GM19240 (cell line): ENCODE results near the gene MIPEP.
"Not testable (repeated sequence)": the region's sequence is repeated elsewhere in the genome, so short reads cannot be mapped to it uniquely, and the experiment has no call there.

Experiments
- DNase-seq: peaks from one replicate; pipeline ENCODE4 v3.0.0; 2011; ENCODE audit warnings: low spot score; ENCODE audit not compliant: insufficient read length

MIPEP gene

DNA sequence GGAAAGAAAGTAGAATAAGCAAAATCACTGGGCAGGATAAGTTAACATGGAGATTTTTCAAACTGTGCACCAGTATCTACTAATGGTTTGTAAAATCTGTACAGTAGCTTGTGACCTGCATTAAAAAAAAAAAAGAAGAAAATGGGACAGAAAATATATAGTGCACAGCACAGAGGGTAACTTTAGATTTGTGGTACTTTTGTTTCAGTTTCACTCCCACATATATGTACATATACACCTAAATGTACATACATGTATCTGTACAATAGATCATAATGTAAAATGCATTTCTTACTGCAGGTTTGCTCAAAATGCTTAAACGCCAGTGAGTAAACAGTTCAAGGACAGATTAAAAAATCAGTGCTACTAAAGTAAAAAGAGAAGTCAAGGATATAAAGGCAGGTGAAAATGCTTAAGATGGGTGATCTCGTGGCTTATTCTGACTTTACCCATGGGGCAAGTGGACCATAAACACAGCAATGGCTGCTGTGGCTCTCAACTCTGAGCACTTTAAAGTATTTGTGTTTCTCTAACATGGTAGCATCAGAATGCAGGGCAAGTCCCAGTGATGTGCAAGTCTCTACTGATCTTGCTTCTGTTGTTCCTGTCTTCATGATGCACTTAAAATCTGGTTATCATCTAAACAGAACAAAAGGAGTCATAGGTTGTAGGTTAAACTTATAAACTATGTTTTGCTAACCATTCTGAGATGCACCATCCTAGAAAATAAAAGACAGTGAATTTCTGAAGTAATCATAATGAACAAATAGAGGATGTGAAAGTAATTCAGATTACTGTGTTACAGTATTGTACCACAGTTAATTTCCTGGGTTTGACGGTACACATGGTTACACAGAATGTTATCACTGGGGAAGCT is 112.3 kb downstream of the MIPEP start:
- no peak for DNase-seq

DNA sequence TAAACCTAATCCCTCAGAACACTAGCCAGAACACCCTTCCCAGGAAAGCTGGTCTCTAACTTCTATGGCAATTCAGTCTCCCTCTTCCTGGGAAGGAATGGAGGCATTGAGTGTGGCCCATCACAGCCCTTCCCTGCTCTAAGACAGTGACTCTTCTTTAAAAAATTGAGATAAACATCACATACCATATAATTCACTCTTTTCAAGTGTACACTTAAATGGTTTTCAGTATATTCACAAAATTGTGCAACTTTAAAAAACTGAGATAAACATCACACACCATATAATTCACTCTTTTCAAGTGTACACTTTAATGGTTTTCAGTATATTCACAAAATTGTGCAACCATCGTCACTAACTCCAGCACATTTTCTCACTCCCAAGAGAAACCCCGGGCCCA is 116.5 kb downstream of the MIPEP start:
- DNase-seq: no peak

DNA sequence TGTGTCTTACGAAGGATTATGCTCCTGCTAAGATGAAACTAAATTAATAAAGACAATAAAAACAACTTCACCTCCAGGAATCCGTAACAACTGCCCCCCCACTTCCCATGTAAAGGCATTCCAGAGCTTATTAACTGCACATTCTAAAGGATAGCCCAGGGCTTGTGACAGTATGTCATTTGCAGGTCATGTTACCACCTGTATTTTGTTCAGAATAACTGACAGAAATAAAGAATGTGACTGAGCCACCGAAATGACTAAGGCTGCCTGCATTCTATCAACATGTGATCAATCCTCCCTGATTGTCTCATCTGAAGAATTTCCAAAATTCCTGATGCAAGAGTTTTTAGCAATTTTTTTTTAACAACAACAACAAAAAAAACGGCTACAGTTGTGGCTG is 117.2 kb downstream of the MIPEP start:
- DNase-seq: no peak

DNA sequence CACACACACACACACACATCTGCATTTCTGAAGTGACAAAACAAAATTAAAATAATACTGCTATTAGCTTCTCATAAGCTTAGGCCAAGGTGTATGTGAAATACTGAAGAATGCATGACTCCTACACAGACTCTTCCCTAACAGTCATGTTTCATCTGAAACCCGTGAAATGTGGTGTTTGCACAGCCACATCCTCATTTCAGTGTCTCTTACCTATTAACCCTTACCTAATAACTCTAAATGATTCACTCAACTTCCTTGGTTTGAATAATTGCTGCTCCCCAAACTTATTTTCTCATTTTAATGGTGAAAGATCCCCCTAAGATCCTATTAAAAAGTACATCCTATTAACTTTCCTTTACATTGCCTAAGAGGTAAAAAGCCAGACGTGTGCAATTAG is 117.6 kb downstream of the MIPEP start:
- DNase-seq: no peak

DNA sequence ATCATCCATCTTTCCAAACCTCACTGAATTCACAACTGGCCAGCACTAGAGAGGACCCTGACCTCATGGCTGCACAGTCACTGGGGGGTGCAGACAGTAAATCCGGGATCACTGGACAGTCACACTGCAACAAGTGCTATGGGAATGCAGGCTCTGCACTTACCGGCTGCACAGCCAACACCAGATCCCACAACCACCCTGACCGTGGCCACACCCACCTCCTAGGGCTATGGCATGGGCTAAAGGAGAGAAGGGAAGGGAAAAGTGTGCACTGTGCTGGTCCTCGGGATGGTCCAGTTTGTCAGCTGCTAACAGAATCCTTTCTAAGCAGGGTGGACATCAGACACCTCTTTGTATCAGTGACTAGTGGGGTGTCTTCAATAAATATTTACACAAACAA is 118.2 kb downstream of the MIPEP start:
- DNase-seq: no peak

DNA sequence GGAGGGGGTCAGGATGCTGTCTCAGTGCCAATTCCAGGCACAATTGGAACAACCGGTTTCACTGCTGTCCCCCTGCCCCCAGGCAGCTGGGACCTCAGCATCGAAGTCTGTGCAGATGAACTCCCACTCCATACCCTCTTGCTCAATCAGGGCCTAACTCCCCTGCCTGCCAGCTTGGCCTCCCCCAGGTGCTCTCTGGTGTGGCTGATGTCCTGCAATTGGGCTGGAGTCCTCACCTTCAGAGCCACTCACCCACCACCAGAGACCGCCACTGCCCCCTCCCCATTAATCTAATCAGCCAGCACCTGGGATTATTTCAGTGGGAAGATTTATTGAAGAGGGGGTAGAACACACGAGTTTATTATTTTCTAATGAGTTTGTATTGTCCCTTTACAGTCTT is 118.8 kb downstream of the MIPEP start:
- DNase-seq: no peak

DNA sequence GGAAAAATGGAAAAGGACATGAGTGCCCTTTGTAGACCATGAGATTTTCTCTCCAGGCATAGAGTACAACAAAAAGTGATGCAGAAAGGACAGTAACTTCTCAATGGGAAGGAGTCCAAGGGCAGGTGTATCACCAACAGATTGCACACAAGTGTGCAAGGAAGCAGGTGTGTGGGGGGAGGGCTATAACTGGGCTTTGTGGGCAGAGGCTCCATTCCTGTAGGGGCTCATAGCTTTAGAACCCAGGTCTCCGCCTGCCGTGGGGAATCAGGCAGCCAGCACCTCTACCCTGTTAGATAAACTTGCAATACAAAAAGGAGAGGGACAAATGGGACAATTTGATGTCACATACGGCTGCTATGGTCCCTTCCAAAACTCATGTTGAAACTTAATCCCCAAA is 119.8 kb downstream of the MIPEP start:
- no peak for DNase-seq

DNA sequence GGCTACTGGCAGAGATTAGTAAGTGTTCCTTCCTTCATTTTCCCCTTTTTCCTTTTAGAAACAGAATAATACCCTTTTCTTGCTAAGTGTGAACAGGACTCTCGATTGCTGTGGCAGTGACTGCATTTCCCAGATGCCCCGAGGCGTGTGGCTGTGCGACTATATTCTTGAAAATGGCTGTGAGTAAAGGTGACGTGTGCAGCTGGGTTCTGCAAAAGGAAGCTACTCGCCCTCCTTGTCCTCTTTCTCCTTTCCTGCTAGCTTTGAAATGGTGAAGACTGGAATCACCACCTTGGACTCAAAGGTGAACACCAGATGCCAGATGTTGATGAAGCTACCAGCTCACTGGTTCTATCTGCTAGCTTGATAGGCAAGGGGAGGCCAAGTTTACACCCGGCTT is 121.4 kb downstream of the MIPEP start:
- DNase-seq: no peak

DNA sequence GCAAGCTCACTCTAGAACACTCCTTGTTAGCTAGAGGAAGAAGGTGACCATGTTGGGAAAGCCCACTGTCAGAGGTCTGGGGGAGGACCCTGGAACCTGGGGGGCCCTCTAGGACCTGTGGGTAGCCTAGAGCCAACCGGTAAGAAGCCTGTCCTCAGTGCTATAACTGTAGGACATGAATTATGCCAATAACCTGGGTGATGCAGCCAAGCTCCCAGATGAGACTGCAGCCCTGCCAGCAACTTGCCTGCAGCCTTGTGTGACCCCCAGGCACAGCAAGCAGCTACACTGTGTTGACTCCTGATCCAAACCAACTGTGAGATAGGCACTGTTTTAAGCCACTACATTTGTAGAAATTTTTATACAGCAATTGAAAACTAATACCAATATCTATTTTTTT is 122.3 kb downstream of the MIPEP start:
- DNase-seq: no peak

DNA sequence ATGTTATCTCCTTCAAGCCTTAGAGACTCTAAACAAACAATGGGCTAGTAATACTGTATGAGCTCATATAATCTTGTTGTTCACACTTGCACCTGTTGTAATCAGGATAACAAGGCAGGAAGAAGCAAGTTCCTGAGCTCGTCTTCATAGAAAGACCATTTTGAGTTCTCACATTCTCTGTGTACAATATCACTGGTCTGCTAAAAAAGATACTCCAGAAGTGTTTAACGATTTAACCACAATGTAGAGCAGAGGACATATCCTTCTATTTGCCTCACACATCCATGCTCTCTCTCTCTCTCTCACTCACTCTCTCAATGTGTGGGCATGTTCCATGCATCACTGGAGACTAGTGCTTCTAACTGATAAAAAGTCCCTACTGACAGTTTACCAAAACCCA is 122.9 kb downstream of the MIPEP start:
- no peak for DNase-seq

DNA sequence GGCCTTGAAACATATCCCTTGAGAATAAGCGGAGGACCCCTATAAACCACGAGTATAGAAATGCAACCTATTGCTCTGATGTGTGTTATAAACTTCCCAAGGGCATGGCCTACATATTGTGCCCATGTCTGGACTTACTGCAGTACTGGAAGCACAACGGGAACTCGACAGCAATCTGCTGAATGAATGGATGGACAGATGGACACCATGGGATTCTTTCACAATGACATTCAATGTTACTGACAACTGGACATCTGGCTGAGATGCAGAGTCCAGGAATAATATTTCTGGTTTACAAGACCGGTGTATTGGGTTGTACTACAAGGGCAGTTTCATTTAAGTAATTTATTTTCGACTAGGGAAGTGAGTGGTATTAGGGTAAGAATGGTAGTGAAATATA is 123.7 kb downstream of the MIPEP start:
- no peak for DNase-seq

DNA sequence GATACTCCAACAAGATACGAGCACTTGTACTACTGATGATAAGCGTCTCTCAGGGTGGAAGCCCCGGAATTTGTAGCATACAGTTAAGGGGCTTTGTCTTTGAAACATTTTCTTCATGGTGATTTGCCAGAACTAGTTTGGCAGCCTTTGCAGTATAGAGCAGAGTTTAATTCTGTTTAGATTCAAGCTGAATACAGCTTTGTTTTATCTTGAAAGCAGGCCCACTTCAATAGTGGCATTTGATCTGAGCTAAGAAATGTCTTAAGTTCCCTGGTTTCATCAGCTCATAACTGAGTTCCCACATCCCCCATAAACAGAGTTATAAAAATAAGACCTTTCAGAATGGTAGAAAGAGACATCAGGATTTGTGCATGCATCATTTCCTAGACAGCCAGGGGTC is 125.9 kb downstream of the MIPEP start:
- no peak for DNase-seq

DNA sequence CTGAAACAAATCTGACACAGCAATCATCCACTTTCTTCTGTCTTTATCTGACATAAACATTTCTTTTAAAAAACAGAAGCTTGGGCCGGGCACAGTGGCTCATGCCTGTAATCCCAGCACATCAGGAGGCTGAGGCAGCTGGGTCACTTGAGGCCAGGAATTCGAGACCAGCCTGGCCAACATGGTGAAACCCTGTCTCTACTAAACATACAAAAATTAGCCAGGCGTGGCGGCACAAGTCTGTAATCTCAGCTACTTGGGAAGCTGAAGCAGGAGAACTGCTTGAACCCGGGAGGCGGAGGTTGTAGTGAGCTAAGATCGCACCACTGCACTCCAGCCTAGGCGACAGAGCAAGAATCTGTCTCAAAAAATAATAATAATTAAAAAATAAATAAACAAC is 127.4 kb downstream of the MIPEP start:
- not testable (repeated sequence) for DNase-seq

DNA sequence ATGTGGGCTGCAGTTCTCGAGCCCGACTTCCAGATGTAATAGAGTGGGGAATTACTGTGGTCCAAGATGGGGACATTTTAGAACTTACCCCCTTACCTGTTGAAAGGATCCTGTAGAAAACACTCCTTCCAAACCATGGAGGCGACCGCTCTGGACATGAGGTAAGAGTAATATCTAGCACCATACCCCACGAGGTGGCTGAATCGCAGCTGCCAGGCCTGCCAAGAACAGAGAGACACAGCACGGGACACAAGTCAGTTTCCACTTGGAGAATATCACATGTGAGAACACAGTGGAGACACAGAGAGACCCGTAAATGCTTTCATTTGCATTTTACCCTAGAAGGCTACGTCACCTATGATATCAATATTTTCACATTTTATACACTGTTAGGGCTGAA is 129.2 kb downstream of the MIPEP start:
- DNase-seq: no peak

DNA sequence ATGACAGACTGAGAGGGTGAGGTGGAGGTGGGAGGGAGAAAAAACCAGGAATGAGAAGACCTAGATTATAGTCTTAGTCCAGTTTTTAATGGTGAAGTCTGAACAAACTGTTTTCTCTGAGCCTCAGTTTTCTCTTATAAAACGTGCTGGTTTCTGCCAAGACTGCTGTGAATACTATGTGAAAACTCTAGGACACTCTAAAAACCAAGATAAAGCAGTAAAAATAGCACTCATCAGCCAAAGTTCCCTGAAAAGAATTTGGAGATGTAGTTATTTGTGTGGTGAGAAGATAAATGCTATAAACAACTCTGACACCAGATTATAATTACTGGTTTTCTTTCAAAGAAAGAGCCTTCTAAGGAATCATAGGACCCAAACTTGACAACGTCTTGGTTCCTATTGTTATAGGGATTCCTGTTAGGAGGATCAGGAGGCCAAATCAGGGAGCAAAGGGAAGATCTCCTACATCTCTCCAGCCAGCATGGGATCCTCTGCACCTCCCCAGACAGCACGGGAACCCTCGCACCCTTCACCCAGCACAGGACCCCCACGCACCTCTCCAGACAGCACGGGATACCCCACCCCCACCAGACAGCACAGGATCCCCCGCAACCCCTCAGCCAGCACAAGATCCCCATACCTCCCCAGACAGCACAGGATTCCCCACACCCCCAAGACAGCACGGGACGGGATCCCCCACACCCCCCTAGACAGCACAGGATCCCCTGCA is 130.2 kb downstream of the MIPEP start:
- no peak for DNase-seq

DNA sequence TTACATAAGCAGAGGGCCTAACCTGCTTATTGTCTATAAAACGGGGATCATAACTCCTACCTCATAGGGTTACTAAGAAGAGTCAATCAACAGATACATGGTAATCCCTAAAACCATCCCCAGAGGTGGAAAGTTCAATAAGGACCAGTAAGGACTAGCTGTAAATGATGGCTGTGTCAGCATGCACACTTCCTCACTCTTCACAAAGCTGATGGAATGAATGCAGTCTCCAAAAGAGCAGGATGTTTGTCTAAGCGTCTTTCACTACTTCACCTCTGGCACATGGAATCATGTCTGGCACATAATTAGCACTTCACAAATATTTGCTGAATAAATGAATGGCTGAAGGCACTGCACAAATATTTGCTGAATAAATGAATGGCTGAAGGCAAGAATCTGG is 134.2 kb downstream of the MIPEP start:
- no peak for DNase-seq

DNA sequence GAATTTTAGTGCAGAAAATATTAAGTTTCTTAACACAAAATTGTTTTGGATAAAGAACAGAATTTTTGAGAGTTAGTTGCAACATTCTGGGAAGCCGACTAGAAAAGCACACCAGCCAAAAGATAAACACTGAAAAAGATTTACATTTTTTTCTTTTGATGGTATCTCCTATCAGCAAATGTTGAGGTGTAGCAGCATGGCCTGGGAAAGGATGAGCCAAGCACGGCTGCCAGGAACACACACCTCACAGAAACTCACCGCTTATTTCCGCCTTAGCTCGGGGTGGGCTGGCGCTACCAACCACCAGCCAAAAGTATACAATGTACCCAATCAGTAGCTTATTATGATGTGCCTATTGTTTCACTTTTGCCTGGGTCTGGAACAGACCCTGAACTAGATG is 134.7 kb downstream of the MIPEP start:
- DNase-seq: no peak

DNA sequence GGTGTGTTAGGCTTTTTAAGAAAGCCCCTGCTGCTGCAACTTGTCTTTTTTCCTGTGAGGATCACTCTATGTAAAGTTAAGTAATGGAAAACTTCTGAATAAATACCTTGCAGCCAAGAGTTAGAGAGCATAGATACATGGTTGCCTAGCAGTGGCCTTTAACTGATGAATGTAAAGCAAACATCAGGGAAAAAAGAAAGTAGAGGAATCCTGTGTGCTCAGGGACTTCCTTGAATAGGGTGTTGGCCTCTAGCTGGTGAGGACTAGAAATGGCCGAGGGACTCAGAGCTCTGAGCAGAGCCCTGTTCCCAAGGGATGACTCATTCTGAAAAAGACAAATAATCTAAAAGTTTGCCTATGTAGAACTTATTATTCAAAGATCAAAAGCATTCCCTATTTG is 135.7 kb downstream of the MIPEP start:
- no peak for DNase-seq

DNA sequence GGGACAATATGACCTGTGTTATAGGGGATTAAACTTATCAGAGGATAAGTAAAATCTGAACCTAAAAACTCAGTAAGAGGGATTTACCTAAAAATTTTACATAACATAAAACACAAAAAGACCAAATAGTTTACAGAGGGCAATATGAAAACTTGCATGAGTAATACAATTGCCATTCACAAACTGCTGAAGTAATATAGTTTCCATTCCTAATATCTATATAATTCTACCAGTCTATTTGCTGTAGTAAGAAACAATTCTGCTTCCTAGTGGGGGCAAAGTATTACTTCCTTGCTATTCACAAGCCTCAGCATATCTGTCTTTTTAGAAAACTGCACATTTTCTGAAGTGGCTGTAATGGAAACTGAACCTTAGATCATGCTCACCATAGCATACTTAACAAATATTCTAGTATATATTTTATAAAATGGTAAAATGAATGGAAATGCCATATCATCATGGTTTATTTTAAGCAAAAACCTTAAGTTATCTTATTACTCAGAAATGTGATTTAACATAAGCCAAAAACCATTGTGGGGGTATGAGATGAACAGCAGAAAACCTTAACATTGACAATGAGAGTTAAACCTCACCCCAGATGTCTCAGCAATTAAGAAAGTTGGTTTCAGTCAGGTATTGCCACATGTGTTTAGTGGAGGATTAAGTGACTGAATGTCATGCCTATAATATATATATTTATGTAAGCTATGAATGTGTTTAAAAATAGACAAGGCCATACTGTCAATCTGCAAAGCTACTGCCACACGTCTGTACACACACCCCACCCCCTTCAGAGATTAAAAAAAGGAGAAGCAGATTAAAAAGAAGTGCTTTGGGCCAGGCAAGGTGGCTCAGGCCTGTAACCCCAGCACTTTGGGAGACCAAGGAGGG is 136.8 kb downstream of the MIPEP start:
- DNase-seq: no peak

DNA sequence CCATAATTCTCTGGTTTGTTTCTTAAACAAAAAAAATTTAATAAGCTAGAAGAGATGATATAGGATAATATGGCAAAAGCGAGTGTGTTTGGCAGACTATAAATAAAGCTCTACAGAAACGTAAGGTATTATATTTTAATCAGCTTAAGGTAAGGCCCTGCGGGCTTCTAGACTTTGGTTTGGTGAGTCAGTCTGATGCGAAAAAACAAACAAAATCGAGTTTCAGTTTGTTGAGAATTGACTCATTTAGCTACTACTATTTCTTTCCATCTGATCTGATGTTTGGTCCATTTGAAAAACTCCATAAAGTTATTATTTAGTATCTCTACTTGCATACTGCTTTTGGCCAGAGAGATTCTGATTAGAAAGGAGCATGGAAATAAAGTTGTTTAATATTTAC is 138.0 kb downstream of the MIPEP start:
- no peak for DNase-seq

DNA sequence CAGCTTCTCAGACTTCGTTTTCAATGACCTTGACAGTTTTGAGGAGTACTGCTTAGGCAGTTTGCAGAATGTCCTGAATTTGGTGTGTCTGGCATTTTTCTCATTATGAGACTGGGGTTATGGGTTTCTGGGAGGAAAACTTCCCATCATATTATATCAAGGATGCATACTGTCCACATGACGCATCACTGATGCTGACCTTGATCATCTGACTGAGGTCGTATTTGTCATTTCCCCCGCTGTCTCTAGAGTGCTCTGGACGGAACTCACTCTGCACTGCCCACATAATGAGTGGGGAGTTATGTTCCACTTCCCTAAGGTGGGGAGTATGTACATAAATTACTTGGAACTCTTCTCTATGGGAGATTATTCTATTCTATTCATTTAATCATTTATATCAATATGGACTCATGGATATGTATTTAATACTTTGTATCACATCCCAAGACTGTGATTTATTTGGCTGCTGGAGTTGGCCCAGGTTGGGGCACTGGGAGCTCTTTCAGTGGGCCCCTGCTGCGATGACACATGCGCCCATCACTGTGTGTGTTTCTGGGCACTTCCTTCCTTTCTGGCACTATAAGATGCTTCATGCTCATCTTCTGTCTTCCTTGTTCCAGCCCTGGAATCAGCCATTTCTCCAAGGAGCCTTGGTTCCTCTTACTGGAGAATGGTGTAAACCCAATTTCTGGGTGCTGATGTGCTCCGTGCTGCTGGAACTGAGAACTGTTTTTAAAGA is 138.6 kb downstream of the MIPEP start:
- DNase-seq: no peak
